Pancreas (tissue), 10 donors: ENCODE measurements around the gene SLC5A2. TPM values are rescaled to one million over a fixed set of nuclear protein-coding genes. Genes with fewer than 3 reads are reported as not detected.
"Not testable (repeated sequence)": the region's sequence is repeated elsewhere in the genome, so short reads cannot be mapped to it uniquely, and the experiment has no call there.

Experiments used
- ATAC-seq, 4 donors: fragments of 200-7000 bp; cut with Tn5 transposase; one replicate each; pipeline versions ENCODE4 v1.8.0 to v1.9.1; 2020; ENCODE audit warnings: mild to moderate bottlenecking in 4 of 4, moderate library complexity in 4 of 4
- DNase-seq, 6 donors: peaks; one replicate each; pipeline ENCODE4 v3.0.0-alpha.2; 2020
- FAIRE-seq: peaks from 2 replicates; lab custom pipeline; 2012; peaks lifted over from hg19 to GRCh38; lab: Jason Lieb, UNC
- H3K27ac ChIP-seq, 4 donors: fragments of 200-600 bp; sonication (generic); 1 replicate in 3 of 4; 2 replicates in 1 of 4; pipeline versions ENCODE4 v1.5.0 to v1.8.0; 2020
- H3K27me3 ChIP-seq, 4 donors: fragments of 200-600 bp; one replicate each; pipeline ENCODE4 v1.8.0; 2021
- H3K36me3 ChIP-seq, 3 donors: fragments of 200-600 bp; sonication (generic) in 1 of 3; one replicate each; pipeline versions ENCODE4 v1.5.0 to v1.8.0; 2020 to 2021
- H3K4me1 ChIP-seq, 3 donors: fragments of 200-600 bp; one replicate each; pipeline ENCODE4 v1.8.0; 2021
- H3K4me3 ChIP-seq, 4 donors: fragments of 200-600 bp; sonication (generic) in 2 of 4; one replicate each; pipeline versions ENCODE4 v1.5.0 to v1.8.0; 2020 to 2021
- H3K9me3 ChIP-seq, 4 donors: fragments of 200-600 bp; one replicate each; pipeline ENCODE4 v1.8.0; 2021
- CTCF ChIP-seq, 4 donors: fragments of 200-600 bp; sonication (generic) in 3 of 4; IDR thresholded peaks; one replicate each; pipeline versions ENCODE4 v1.5.0 to v1.8.0; 2021; ENCODE audit warnings: antibody characterized with exemption in 4 of 4
- WGBS, 2 donors: extraction: QIAGEN DNeasy Blood & Tissue Kit; methylation state at CpG; one replicate each; pipeline ENCODE4 v1.1.7; 2013; 5-methylcytosine and 5-hydroxymethylcytosine counted together
- intact Hi-C, 3 donors: fragments of 100-400 bp; cut with DNase I; formaldehyde crosslinking; loops; one replicate each; pipeline versions ENCODE4 v1.11.1 to v1.14.2; 2022
- polyA plus RNA-seq, 2 donors: library from polyadenylated mRNA; stranded (reverse); fragments of 200-250 nt; gene quantifications; one replicate each; pipeline ENCODE4 v1.2.3, GENCODE V29; 2013
- total RNA-seq, 6 donors: library from RNA; stranded (reverse); fragmentation: NEBNext Ultra II Directional in 4 of 6; extraction: Animal tissue kit (Norgen Biotek cat#: 25700) in 4 of 6; gene quantifications; one replicate each; pipeline versions ENCODE4 v1.2.1 to v1.2.4, GENCODE V29; 2021 to 2023
- donor health status: healthy with polysubstance abuse.
- donor health status: DM: no; HTN: no; CAD: no; lungs with moderate emphysema.
- donor health status: DM: no; HTN: no; CAD: no.
- donor health status: control.
- donor health status: control.
- donor health status: Bipolar disorder and iron deficiency.
- donor health status: DM: yes; HTN: yes; CAD: no.
- donor health status: DM: no; HTN: no; CAD: no.
- donor health status: DM: no; HTN: no; CAD: no.
- donor health status: DM: yes; HTN: yes; CAD: no.

The SLC5A2 gene
- total and polyA plus RNA-seq, 8 donors, result 0.35 to 4.9 (median 0.64) TPM

GRCh38 chr16:31439519-31439918 is 43.4 kb upstream of the SLC5A2 start:
- H3K4me1 ChIP-seq, result no peaks in the 10 kb centered on the region
- ATAC-seq, result no peak
- H3K36me3 ChIP-seq, result no peaks in the 10 kb centered on the region
- no peak for TF ChIP-seq CTCF (IDR thresholded peaks at IDR 0.05)
- DNase-seq, result peak in 1 of 6 donors; percentile 1
- FAIRE-seq, result no peak
- H3K27ac ChIP-seq, result no peak overlapping the region
- H3K4me3 ChIP-seq, result no peak overlapping the region
- 82 to 84% methylated on average over 3 of the region's 3 CpGs for WGBS, 2 donors
- H3K9me3 ChIP-seq, result no peaks in the 10 kb centered on the region
- no peaks in the 10 kb centered on the region for H3K27me3 ChIP-seq
- intact Hi-C loops, result no loop called here

- Histone ChIP-seq H3K36me3 (no peaks in the 10 kb centered on the region), H3K27me3 (no peaks in the 10 kb centered on the region), H3K4me1 (no peaks in the 10 kb centered on the region), H3K4me3 (no peak overlapping the region), H3K27ac (no peak overlapping the region), H3K9me3 (no peaks in the 10 kb centered on the region)
- DNase-seq (peak in 1 of 6 donors; percentile 9), FAIRE-seq (no peak), ATAC-seq (no peak)
- intact Hi-C loops, result loop anchor here in 1 of 3 donors (10.0 kb wide), 2 partner anchors 296 to 456 kb away; partner anchors contain the start of gene HSD3B7
- 65 to 68% methylated on average over 4 of the region's 4 CpGs for WGBS, 2 donors
- TF ChIP-seq CTCF (IDR thresholded peaks at IDR 0.05), result no peak
Observed at GRCh38 chr16:31440516-31441184, 42.3 kb upstream of the SLC5A2 start.

DNA sequence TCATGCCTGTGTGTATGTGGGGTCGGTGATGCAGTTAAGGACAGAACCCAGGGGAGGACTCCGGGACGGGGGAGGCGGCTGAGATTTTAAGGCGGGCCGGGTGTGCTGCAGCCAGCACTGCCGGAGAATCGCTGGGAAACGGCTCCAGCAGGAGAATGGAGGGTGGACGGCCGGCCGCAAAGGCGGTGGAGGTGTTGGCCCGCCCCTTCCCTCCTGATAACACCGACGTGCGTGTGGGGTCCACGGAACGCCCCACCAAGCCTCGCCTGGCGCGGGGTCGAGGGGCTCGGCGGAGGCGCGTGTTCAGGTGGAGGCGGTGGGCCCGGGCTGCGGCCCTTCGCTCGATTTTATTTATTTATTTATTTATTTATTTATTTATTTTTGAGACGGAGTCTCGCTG is 41.0 kb upstream of the SLC5A2 start:
- Histone ChIP-seq H3K27ac (peak overlapping the region in 3 of 4 donors; percentile 89 to 91 (median 89)), H3K4me1 (no peaks in the 10 kb centered on the region), H3K36me3 (no peaks in the 10 kb centered on the region), H3K9me3 (no peaks in the 10 kb centered on the region), H3K4me3 (peak overlapping the region; percentile 50 to 83 (median 64)), H3K27me3 (no peaks in the 10 kb centered on the region)
- TF ChIP-seq CTCF (IDR thresholded peaks at IDR 0.05), result no peak
- ATAC-seq, result peak in 3 of 4 donors; percentile 2 to 4 (median 3)
- DNase-seq, result peak in 2 of 6 donors; percentile 37 to 78
- WGBS, 2 donors, result 33 to 48% methylated on average over 34 of the region's 34 CpGs
- intact Hi-C loops, result loop anchor here in 1 of 3 donors (10.0 kb wide), 2 partner anchors 297 to 457 kb away; partner anchors contain the start of gene HSD3B7
- FAIRE-seq, result no peak

DNA sequence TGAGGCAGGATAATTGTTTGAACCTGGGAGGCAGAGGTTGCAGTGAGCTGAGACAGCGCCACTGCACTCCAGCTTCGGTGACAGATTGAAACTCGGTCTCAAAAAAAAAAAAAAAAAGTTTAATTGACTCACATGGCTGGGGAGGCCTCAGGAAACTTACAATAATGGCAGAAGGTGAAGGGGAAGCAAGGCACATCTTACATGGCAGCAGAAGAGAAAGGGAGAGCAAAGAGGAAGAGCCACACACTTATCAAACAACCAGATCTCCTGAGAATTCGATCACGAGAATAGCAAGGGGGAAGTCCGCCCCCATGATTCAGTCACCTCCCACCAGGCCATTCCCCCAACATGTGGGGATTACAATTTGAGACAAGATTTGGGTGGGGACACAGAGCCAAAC is 37.0 kb upstream of the SLC5A2 start:
- intact Hi-C loops, result loop anchor here in 2 of 3 donors (5.0 to 10.0 kb wide), 3 partner anchors 301 to 464 kb away; partner anchors contain the start of gene HSD3B7 (in 1 of the 2)
- H3K36me3 ChIP-seq, H3K9me3 ChIP-seq, FAIRE-seq, ATAC-seq, H3K4me1 ChIP-seq, H3K27ac ChIP-seq, DNase-seq, H3K27me3 ChIP-seq, H3K4me3 ChIP-seq: not testable (repeated sequence)
- 73 to 82% methylated on average over 6 of the region's 6 CpGs for WGBS, 2 donors

GRCh38 chr16:31451201-31451600 is 31.7 kb upstream of the SLC5A2 start:
- Histone ChIP-seq H3K36me3 (no peaks in the 10 kb centered on the region), H3K9me3 (no peaks in the 10 kb centered on the region), H3K4me3 (no peak overlapping the region), H3K4me1 (peaks cover 0 to 30% (median 3%) of the 10 kb centered on the region in 3 donors), H3K27ac (no peak overlapping the region), H3K27me3 (no peaks in the 10 kb centered on the region)
- no peak for TF ChIP-seq CTCF (IDR thresholded peaks at IDR 0.05)
- WGBS, 2 donors, result 84 to 85% methylated on average over 5 of the region's 5 CpGs
- FAIRE-seq (no peak), ATAC-seq (no peak), DNase-seq (peak in 1 of 6 donors; percentile 9)
- intact Hi-C loops, result no loop called here
